GM23338 (cell line): ENCODE results near the gene ZNF226.

Experiments
- CTCF ChIP-seq, 2 experiments: fragments of 200-600 bp in 1 of 2; sonication (generic) in 1 of 2; conservative IDR thresholded peaks; 2 replicates each; pipeline versions ENCODE4 v1.5.1 to v1.6.1; 2016 to 2017; ENCODE audit warnings: antibody characterized with exemption in 2 of 2, low read depth in 2 of 2, mild to moderate bottlenecking in 2 of 2, moderate library complexity in 1 of 2
- EZH2 ChIP-seq: fragments of 200-600 bp; sonication (generic); IDR thresholded peaks from one replicate; pipeline ENCODE4 v1.8.0; 2017; ENCODE audit warnings: antibody characterized with exemption, mild to moderate bottlenecking, low read depth; ENCODE audit not compliant: unreplicated experiment
- EZH2phosphoT487 ChIP-seq: fragments of 200-600 bp; sonication (generic); IDR thresholded peaks from one replicate; pipeline ENCODE4 v1.8.1; 2018; ENCODE audit warnings: antibody characterized with exemption; ENCODE audit not compliant: unreplicated experiment
- JUNB ChIP-seq: IDR thresholded peaks from one replicate; pipeline ENCODE4 v1.6.1; 2016; ENCODE audit warnings: antibody characterized with exemption; ENCODE audit not compliant: unreplicated experiment
- POLR2AphosphoS5 ChIP-seq: IDR thresholded peaks from 2 replicates; pipeline ENCODE4 v1.6.1; 2016; ENCODE audit warnings: antibody characterized with exemption, low read depth
- REST ChIP-seq: IDR thresholded peaks from one replicate; pipeline ENCODE4 v1.6.1; 2018; ENCODE audit warnings: antibody characterized with exemption; ENCODE audit not compliant: unreplicated experiment
- STAT1 ChIP-seq: IDR thresholded peaks from one replicate; pipeline ENCODE4 v1.6.1; 2016; ENCODE audit warnings: antibody characterized with exemption; ENCODE audit not compliant: unreplicated experiment

DNA sequence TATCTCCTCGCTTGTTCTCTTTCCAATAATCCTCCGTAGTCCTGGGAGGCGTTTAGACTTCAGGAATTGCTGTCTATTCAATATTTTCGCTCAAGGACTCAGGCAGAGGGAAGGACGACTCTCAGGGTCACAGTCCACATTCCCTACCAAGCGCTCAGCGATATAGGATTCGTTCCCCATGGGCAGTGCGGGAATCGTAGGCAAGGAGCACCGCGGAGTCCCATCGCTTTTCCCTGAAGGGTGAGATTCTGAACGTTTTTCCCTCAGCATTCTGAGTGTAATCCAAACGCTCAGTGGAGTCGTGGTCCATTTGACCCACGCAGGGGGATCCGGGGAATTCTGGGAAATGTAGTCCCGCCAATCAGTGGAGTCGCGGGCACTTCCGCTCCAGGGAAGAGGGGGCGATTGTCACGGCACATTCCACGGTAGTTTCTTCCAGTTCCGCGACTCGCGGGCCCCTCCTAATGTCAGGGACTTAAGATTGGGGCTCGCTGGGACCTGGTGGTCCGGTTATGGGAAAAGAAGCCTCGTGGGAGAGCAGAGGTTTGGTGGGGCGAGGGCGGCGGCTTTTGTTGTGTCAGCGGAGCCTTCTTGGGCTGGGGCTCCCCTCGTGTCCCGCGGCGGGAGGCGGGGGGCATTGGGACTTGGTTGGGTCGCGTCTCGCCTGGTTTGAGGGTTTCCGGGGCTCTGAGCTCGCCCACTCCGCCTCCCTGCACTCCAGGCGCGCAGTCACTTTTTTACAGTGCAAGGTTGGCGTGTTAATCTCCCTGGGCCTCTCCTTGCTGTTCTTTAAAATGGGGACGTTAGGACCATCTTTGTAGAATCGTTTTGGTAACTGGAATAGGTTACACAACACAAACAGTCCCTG lies 23.5 kb upstream of the ZNF226 start, which contains the start of gene ZNF234:
- TF ChIP-seq CTCF (conservative IDR thresholded peaks at IDR 0.05; ENCODE audit: low read depth in 2 of 2) (no peak), REST (no peak), POLR2AphosphoS5 (peak; percentile 66), EZH2 (no peak), JUNB (no peak), STAT1 (no peak), EZH2phosphoT487 (no peak)
